ENCODE results near the gene SERPINI1. TPM values are rescaled to one million over a fixed set of nuclear protein-coding genes. Genes with fewer than 3 reads are reported as not detected.

Gene SERPINI1
- total RNA-seq, 1 donor from 2014 or later, result 2.9 TPM

GRCh38 chr3:167861649-167862048, 126.1 kb downstream of the SERPINI1 start:
- no peak for DNase-seq (ENCODE audit: low read depth)
- H3K4me3 ChIP-seq (ENCODE audit: low read depth, low read length), result no peak overlapping the region
- no peak for TF ChIP-seq CTCF (conservative IDR thresholded peaks at IDR 0.05; ENCODE audit: low read depth, low read length)

GRCh38 chr3:167862104-167862730, 126.7 kb downstream of the SERPINI1 start:
- H3K4me3 ChIP-seq (ENCODE audit: low read depth, low read length), result no peak overlapping the region
- TF ChIP-seq CTCF (conservative IDR thresholded peaks at IDR 0.05; ENCODE audit: low read depth, low read length), result no peak
- DNase-seq (ENCODE audit: low read depth), result no peak

GRCh38 chr3:167863811-167864551, 128.5 kb downstream of the SERPINI1 start:
- TF ChIP-seq CTCF (conservative IDR thresholded peaks at IDR 0.05; ENCODE audit: low read depth, low read length), result no peak
- DNase-seq (ENCODE audit: low read depth), result no peak
- H3K4me3 ChIP-seq (ENCODE audit: low read depth, low read length), result no peak overlapping the region

GRCh38 chr3:167864552-167864874, 129.0 kb downstream of the SERPINI1 start:
- TF ChIP-seq CTCF (conservative IDR thresholded peaks at IDR 0.05; ENCODE audit: low read depth, low read length), result no peak
- no peak overlapping the region for H3K4me3 ChIP-seq (ENCODE audit: low read depth, low read length)
- no peak for DNase-seq (ENCODE audit: low read depth)

GRCh38 chr3:167866331-167866730, 130.8 kb downstream of the SERPINI1 start:
- no peak for TF ChIP-seq CTCF (conservative IDR thresholded peaks at IDR 0.05; ENCODE audit: low read depth, low read length)
- DNase-seq (ENCODE audit: low read depth), result no peak

GRCh38 chr3:167867981-167868380, 132.5 kb downstream of the SERPINI1 start:
- DNase-seq (ENCODE audit: low read depth), result no peak
- no peak for TF ChIP-seq CTCF (conservative IDR thresholded peaks at IDR 0.05; ENCODE audit: low read depth, low read length)
- H3K4me3 ChIP-seq (ENCODE audit: low read depth, low read length), result no peak overlapping the region

More at GRCh38 chr3:167866331-167866730, 130.8 kb downstream of the SERPINI1 start:
- no peak overlapping the region for H3K4me3 ChIP-seq (ENCODE audit: low read depth, low read length)

- DNase-seq (ENCODE audit: low read depth), result no peak
- H3K4me3 ChIP-seq (ENCODE audit: low read depth, low read length), result no peak overlapping the region
- no peak for TF ChIP-seq CTCF (conservative IDR thresholded peaks at IDR 0.05; ENCODE audit: low read depth, low read length)
Measured at GRCh38 chr3:167870181-167870580, 134.7 kb downstream of the SERPINI1 start.
